IMR-90 (cell line): ENCODE measurements around the gene ELFN2. TPM values are rescaled to one million over a fixed set of nuclear protein-coding genes. Genes with fewer than 3 reads are reported as not detected.

Source experiments
- CEBPB ChIP-seq: IDR thresholded peaks from 2 replicates; pipeline ENCODE4 v1.6.1; 2012; ENCODE audit warnings: low read depth, low read length, improper control_type of control experiment
- RFX5 ChIP-seq: IDR thresholded peaks from 2 replicates; pipeline ENCODE4 v1.8.0; 2012; ENCODE audit warnings: low read depth, mild to moderate bottlenecking, low read length, moderate library complexity
- polyA plus RNA-seq, 3 experiments: library from polyadenylated mRNA; depleted of rRNA; stranded (reverse); fragments of >200 nt; gene quantifications; 2 replicates each; pipeline ENCODE4 v1.2.3, GENCODE V29; 2012; ENCODE audit warnings: low replicate concordance in 1 of 3
- total RNA-seq: library from RNA; depleted of rRNA; stranded (reverse); fragments of >200 nt; gene quantifications from 2 replicates; pipeline ENCODE4 v1.2.3, GENCODE V29; 2012; rRNA removed

ELFN2 gene
- total and polyA plus RNA-seq, 2 of the 4 experiments (the other 2 are of a cell fraction): 0.72 to 5.0 TPM

- TF ChIP-seq RFX5 (no peak), CEBPB (no peak)
Measured at GRCh38 chr22:37318364-37319109, 108.7 kb downstream of the ELFN2 start (continued).

Other genes starting within 250 kb of the ELFN2 start
- gene C1QTNF6, start 239.2 kb downstream of the ELFN2 start, total RNA-seq: 1.1 TPM in 2 replicates
- 10.0 and 10.9 TPM in 2 replicates for gene C1QTNF6, start 239.2 kb downstream of the ELFN2 start, polyA plus RNA-seq (2012; rRNA removed)
- under 0.01 TPM in 2 replicates for gene SSTR3, start 215.0 kb downstream of the ELFN2 start, total RNA-seq
- gene SSTR3, start 215.0 kb downstream of the ELFN2 start, polyA plus RNA-seq (2012; rRNA removed): 0.07 TPM in 2 replicates
- gene RAC2, start 183.2 kb downstream of the ELFN2 start, total RNA-seq: 10.0 and 11.1 TPM in 2 replicates
- gene RAC2, start 183.2 kb downstream of the ELFN2 start, polyA plus RNA-seq (2012; rRNA removed): 72.3 and 77.1 TPM in 2 replicates
- 0.28 and 0.36 TPM in 2 replicates for gene CYTH4, start 145.0 kb downstream of the ELFN2 start, total RNA-seq
- 0.55 and 0.85 TPM in 2 replicates for gene CYTH4, start 145.0 kb downstream of the ELFN2 start, polyA plus RNA-seq (2012; rRNA removed)
- gene MFNG, start 58.9 kb upstream of the ELFN2 start, total RNA-seq: not detected in 2 replicates
- gene MFNG, start 58.9 kb upstream of the ELFN2 start, polyA plus RNA-seq (2012; rRNA removed): 0.15 and 0.24 TPM in 2 replicates
- gene CARD10, start 91.9 kb upstream of the ELFN2 start, total RNA-seq: 6.1 TPM in 2 replicates
- 18.4 and 19.8 TPM in 2 replicates for gene CARD10, start 91.9 kb upstream of the ELFN2 start, polyA plus RNA-seq (2012; rRNA removed)
- gene CDC42EP1, start 133.0 kb upstream of the ELFN2 start, total RNA-seq: 4.7 and 6.1 TPM in 2 replicates
- 47.3 and 59.2 TPM in 2 replicates for gene CDC42EP1, start 133.0 kb upstream of the ELFN2 start, polyA plus RNA-seq (2012; rRNA removed)
- not detected in 2 replicates for gene LGALS2, start 152.6 kb upstream of the ELFN2 start, total RNA-seq
- not detected in 2 replicates for gene LGALS2, start 152.6 kb upstream of the ELFN2 start, polyA plus RNA-seq (2012; rRNA removed)
- 17.2 and 19.7 TPM in 2 replicates for gene GGA1, start 181.4 kb upstream of the ELFN2 start, total RNA-seq
- gene GGA1, start 181.4 kb upstream of the ELFN2 start, polyA plus RNA-seq (2012; rRNA removed): 48.5 and 50.4 TPM in 2 replicates
- 8.8 and 10.8 TPM in 2 replicates for gene SH3BP1, start 212.2 kb upstream of the ELFN2 start, total RNA-seq
- 30.0 and 33.3 TPM in 2 replicates for gene SH3BP1, start 212.2 kb upstream of the ELFN2 start, polyA plus RNA-seq (2012; rRNA removed)
- gene PDXP, start 231.2 kb upstream of the ELFN2 start, total RNA-seq: 5.4 and 5.6 TPM in 2 replicates
- 24.1 and 26.5 TPM in 2 replicates for gene PDXP, start 231.2 kb upstream of the ELFN2 start, polyA plus RNA-seq (2012; rRNA removed)
- gene LGALS1, start 248.2 kb upstream of the ELFN2 start, total RNA-seq: 9,081 and 15,383 TPM in 2 replicates
- gene LGALS1, start 248.2 kb upstream of the ELFN2 start, polyA plus RNA-seq (2012; rRNA removed): 11,896 and 18,749 TPM in 2 replicates